Spinal cord (tissue), 10 donors: ENCODE measurements around the gene ZNF225. TPM values are rescaled to one million over a fixed set of nuclear protein-coding genes. Genes with fewer than 3 reads are reported as not detected.

Source experiments
- DNase-seq, 6 donors: peaks; one replicate each; pipeline versions ENCODE4 v3.0.0 to v3.0.0-alpha.2; 2013 to 2015; ENCODE audit warnings: low spot score in 6 of 6, low read depth in 4 of 6
- H3K27ac ChIP-seq: one replicate; pipeline ENCODE4 v1.5.1; 2013; ENCODE audit warnings: low read depth, low read length, control low read depth
- H3K27me3 ChIP-seq: one replicate; pipeline ENCODE4 v1.6.1; 2013; ENCODE audit warnings: low read length; ENCODE audit not compliant: control insufficient read depth, insufficient read depth
- H3K36me3 ChIP-seq: one replicate; pipeline ENCODE4 v1.6.1; 2013; ENCODE audit warnings: low read length; ENCODE audit not compliant: control insufficient read depth, insufficient read depth
- H3K4me1 ChIP-seq: one replicate; pipeline ENCODE4 v1.6.1; 2013; ENCODE audit warnings: low read length; ENCODE audit not compliant: control insufficient read depth, insufficient read depth
- H3K4me3 ChIP-seq: one replicate; pipeline ENCODE4 v1.5.1; 2013; ENCODE audit warnings: low read depth, low read length, control low read depth
- H3K9me3 ChIP-seq: one replicate; pipeline ENCODE4 v1.6.1; 2013; ENCODE audit warnings: low read length; ENCODE audit not compliant: control insufficient read depth, insufficient read depth
- WGBS: methylation state at CpG from one replicate; pipeline ENCODE4 v1.1.5; 2013; ENCODE audit warnings: missing lambda C conversion rate; ENCODE audit not compliant: insufficient coverage; 5-methylcytosine and 5-hydroxymethylcytosine counted together
- long read RNA-seq, 4 donors: transcript quantifications; one replicate each; lab custom pipeline, GENCODE V29; 2026
- polyA plus RNA-seq, 2 donors: library from polyadenylated mRNA; unstranded; fragments of 120-200 nt; gene quantifications; one replicate each; pipeline ENCODE4 v1.2.1, GENCODE V29; 2013; ENCODE audit not compliant: insufficient read length in 2 of 2
- total RNA-seq, 2 donors: library from RNA; depleted of rRNA in 1 of 2; stranded (reverse); fragments of 120-200 nt in 1 of 2; fragments of >200 nt in 1 of 2; gene quantifications; one replicate each; pipeline versions ENCODE4 v1.2.3 to v1.2.4, GENCODE V29; 2013 to 2014
- donor health status: healthy.

ZNF225 gene
- total RNA-seq: 10 to 100 TPM; 12.1 to 13.4 TPM
- 1 to 10 TPM; 6.5 to 8.2 TPM for polyA plus RNA-seq
- long read RNA-seq, donor 1, partial matches to known transcripts: 0 of 1 reads
- long read RNA-seq, donor 1, other reads (novel, unspliced or antisense): 0 of 1 reads
- long read RNA-seq, donor 2, partial matches to known transcripts: 0 of 1 reads
- long read RNA-seq, donor 2, other reads (novel, unspliced or antisense): 0 of 1 reads
- long read RNA-seq, donor 3, partial matches to known transcripts: 0 of 1 reads
- long read RNA-seq, donor 3, other reads (novel, unspliced or antisense): 0 of 1 reads
- long read RNA-seq, donor 4, partial matches to known transcripts: 0 of 1 reads
- long read RNA-seq, donor 4, other reads (novel, unspliced or antisense): 0 of 1 reads

DNA sequence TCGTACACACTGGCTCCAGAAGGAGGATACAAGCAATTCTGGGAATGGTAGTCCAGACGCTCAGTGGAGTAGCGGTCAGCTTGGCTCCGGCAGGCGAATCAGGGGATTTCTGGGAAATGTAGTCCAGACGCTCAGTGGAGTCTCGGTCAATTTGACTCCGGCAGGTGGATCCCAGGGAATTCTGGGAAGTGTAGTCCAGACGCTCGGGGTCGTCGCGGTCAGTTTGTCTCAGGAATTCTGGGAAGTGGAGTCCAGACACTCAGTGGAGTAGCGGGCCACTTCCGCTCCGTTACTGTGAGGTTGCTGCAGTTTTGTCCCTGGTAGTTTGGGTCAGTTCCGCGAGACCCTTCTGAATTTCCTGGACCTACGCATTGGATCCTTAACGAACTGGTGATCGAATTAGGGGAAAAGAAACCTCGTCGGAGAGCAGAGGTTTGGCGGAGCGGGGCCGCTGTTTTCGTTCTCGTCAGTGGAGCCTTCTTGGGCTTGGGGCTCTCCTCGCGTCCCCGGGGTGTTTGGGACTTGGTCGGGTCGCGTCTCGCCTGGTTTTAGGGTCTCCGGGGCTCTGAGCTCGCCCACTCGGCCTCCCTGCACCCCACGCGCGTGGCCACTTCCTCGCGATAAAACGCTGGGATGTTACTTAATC lies at the start of gene ZNF225:
Gene ZNF225 (plus strand): TSS at position 262 of the 646 bp plus-strand sequence. CDS start 2,429 bp downstream, outside the sequence.
- Histone ChIP-seq H3K4me1 (peaks cover 4% of the 10 kb centered on the region), H3K27ac (peak within 1 kb of the TSS; percentile 87), H3K36me3 (peaks cover 11% of the 10 kb centered on the region), H3K9me3 (peaks cover 6% of the 10 kb centered on the region), H3K27me3 (no peaks in the 10 kb centered on the region), H3K4me3 (peak within 1 kb of the TSS; percentile 86)
- DNase-seq: peak; percentile 97 to 100 (median 99)
- under 1% methylated on average over 44 of the region's 44 CpGs for WGBS

DNA sequence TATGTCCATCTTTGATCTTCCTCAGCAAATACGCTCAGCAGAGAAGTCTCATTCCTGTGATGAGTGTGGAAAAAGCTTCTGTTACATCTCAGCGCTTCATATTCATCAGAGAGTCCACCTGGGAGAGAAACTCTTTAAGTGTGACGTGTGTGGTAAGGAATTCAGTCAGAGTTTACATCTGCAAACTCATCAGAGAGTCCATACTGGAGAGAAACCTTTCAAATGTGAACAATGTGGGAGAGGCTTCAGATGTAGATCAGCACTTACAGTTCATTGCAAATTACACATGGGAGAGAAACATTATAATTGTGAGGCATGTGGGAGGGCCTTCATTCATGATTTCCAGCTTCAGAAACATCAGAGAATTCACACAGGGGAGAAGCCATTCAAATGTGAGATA lies 46.9 kb upstream of the ZNF225 start:
- Histone ChIP-seq H3K4me1 (no peaks in the 10 kb centered on the region), H3K27ac (no peak overlapping the region), H3K36me3 (peaks cover 29% of the 10 kb centered on the region), H3K27me3 (no peaks in the 10 kb centered on the region), H3K4me3 (no peak overlapping the region), H3K9me3 (peaks cover 3% of the 10 kb centered on the region)
- DNase-seq: no peak
- WGBS: no CpG with 5 or more reads among the region's 3 CpGs

DNA sequence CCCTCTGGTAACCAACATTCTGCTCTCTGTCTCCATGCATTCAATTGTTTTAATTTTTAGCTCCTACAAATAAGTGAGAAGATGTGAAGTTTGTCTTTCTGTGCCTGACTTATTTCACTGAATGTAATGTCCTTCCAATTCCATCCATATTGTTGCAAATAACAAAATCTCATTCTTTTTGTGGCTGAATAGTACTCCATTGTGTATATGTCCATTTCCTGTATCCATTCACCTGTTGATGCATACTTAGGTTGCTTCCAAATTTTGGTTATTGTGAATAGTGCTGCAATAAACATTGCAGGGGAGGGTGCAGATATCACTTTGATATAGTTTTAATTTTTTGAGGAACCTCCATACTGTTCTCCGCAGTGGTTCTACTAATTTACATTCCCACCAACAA lies 43.8 kb upstream of the ZNF225 start:
- WGBS: no CpG with 5 or more reads among the region's 1 CpG
- peaks cover 22% of the 10 kb centered on the region for H3K36me3 ChIP-seq
- H3K9me3 ChIP-seq: peaks cover 3% of the 10 kb centered on the region
- DNase-seq: no peak
- no peaks in the 10 kb centered on the region for H3K27me3 ChIP-seq
- H3K4me1 ChIP-seq: peaks cover 6% of the 10 kb centered on the region
- H3K4me3 ChIP-seq: no peak overlapping the region
- H3K27ac ChIP-seq: no peak overlapping the region

DNA sequence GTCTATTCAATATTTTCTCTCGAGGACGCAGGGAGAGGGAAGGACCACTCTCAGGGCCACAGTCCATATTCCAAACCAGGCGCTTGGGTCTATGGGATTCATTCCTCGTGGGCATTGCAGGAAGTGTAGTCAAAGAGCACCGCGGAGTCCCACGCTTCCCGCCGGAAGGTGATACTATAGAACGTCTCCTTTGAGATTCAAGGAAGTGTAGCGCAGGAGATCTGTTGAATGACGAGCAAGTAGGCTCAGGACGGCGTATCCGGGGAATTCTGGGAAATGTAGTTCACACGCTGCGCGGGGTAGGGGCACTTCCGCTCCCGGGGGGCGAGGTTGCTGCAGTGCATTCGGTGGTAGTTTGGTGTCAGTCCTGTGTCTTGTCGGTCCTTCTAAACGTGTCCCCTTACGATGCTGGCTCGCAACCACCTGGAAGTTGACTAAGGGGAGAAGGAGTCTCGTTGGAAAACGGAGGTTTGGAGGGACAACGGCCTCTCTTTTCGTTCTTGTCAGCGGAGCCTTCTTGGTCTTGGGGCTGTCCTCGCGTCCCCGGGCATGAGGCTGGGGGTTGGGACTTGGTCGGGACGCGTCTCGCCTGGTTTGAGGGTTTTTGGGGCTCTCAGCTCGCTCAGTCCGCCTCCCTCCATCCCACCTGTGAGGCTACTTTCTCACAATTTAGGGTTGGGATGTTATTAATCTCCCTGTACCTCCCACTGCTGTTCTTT lies 41.2 kb upstream of the ZNF225 start, which contains the start of gene ZNF284:
Gene ZNF284 (plus strand): TSS at position 336 of the 719 bp plus-strand sequence. CDS start 4,231 bp downstream, outside the sequence.
- 0% methylated on average over 28 of the region's 40 CpGs for WGBS
- Histone ChIP-seq H3K4me1 (peaks cover 6% of the 10 kb centered on the region), H3K36me3 (peaks cover 10% of the 10 kb centered on the region), H3K27me3 (no peaks in the 10 kb centered on the region), H3K4me3 (peak within 1 kb of the TSS; percentile 70), H3K9me3 (peaks cover under 1% of the 10 kb centered on the region), H3K27ac (peak within 1 kb of the TSS; percentile 27)
- DNase-seq: peak; percentile 86 to 99 (median 90)

DNA sequence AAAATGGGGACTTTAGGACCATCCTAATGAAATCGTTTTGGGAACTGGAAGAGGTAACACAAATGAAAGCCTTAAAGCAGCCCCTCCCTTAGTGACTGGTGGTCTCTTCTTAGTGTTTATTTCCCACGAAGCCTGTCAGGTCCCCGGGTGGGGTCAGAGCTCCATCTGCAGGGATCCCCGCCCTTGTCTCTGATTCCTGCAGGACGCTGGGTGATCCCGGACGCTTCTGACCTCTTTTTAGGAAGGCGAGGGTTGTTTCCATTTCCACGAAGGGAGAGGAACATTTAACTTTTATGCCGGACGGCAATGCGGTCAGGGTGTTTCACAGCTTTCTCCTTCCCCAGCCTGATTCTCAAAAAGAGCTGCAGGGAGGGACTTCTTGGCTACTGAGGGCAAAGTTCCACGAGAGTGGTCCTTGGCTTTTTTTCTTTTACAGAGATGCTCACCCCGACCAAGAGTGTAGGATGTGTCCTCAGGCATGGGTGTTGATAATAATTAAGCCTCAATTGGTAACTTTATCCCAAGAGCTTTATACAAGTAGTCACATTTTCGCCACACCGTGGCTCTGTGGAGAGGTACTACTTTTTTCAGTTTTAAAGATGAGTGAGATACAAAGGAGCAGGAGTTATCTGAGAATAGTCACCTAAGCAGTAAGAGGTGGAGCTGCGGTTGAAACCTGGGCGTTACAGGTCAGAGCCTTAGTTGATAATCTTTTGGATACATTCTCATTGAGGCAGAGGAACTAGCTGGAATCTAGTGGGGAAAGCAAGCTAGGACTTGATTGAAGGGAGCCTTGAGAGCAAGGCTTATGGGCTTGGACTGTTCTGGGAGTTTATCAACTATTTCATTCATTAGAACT lies 40.4 kb upstream of the ZNF225 start:
- H3K4me3 ChIP-seq: peak overlapping the region; percentile 70
- H3K9me3 ChIP-seq: no peaks in the 10 kb centered on the region
- H3K36me3 ChIP-seq: peaks cover 4% of the 10 kb centered on the region
- no peaks in the 10 kb centered on the region for H3K27me3 ChIP-seq
- peak in 1 of 6 donors; percentile 6 for DNase-seq
- WGBS: 27% methylated on average over 14 of the region's 18 CpGs
- no peak overlapping the region for H3K27ac ChIP-seq
- peaks cover 6% of the 10 kb centered on the region for H3K4me1 ChIP-seq

DNA sequence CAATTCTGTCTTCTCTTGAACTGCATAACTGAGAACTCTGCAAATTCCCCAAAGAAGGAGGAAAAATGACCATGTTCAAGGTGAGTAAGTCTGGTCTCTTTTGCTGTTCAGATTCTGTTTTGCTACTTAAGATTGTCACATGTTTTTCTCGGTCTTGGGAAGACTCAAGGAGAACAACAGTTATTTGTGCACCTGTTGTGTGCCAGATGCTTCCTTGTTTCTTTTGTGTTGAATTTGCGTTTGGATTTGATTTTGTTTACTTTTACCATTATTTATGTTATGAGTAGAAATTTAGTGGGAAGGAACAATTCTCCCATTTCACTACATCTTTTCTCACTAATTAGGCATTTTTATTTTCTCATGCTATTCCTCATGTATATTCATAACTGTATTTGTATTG lies 36.9 kb upstream of the ZNF225 start:
- 80% methylated on average over 1 of the region's 2 CpGs for WGBS
- H3K27ac ChIP-seq: no peak overlapping the region
- no peaks in the 10 kb centered on the region for H3K27me3 ChIP-seq
- no peak overlapping the region for H3K4me3 ChIP-seq
- no peak for DNase-seq
- no peaks in the 10 kb centered on the region for H3K9me3 ChIP-seq
- H3K4me1 ChIP-seq: peaks cover 6% of the 10 kb centered on the region
- peaks cover 18% of the 10 kb centered on the region for H3K36me3 ChIP-seq

DNA sequence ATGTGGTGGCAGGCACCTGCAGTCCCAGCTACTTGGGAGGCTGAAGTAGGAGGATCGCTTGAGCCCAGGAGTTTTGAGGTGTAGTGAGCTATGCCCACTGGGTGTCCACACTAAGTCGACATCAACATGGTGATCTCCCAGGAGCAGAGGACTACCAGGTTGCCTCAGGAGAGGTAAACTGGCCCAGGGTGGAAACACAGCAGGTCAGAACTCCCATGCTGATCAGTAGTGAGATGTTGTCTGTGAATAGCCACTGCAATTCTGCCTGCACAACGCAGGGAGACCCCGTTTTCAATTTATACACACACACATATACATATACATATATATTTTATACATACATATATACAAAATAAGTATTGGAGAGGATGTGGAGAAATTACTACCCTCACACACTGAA lies 21.1 kb upstream of the ZNF225 start:
- no peaks in the 10 kb centered on the region for H3K9me3 ChIP-seq
- H3K36me3 ChIP-seq: peaks cover 12% of the 10 kb centered on the region
- WGBS: 81% methylated on average over 2 of the region's 4 CpGs
- no peak overlapping the region for H3K27ac ChIP-seq
- peaks cover 6% of the 10 kb centered on the region for H3K4me1 ChIP-seq
- H3K4me3 ChIP-seq: no peak overlapping the region
- no peaks in the 10 kb centered on the region for H3K27me3 ChIP-seq
- DNase-seq: no peak

DNA sequence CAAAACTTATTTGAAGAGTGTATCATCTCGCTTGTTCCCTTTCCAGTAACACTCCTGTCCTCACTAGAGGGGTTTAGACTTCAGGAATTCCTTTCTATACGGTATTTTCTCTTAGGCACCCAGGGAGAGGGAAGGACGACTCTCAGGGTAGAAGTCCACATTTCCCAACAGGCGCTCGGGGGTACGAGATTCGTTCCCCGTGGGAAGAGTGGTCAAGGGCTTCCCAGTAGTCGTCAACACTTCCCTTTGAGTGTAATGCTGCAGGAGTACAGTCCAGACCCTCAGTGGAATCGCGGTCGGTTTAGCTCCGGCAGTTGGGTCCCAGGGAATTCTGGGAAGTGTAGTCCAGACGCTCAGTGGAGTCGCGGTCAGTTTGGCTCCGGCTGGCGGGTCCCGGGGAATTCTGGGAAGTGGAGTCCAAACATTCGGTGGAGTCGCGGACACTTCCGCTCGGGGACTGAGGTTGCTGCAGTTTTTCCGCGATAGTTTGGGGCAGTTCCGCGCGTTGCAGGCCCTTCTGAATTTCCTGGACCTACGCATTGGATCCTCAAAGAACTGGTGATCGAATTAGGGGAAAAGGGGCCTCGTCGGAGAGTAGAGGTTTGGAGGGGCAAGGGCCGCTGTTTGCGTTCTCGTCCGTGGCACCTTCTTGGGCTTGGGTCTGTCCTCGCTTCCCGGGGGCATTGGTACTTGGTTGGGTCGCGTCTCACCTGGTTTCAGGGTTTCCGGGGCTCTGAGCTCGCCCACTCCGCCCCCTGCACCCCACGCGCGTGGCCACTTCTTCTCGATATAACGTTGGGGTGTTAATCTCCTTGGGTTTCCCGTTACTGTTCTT lies 19.1 kb upstream of the ZNF225 start, which contains the start of gene ZNF224:
Gene ZNF224 (plus strand): TSS at position 431 of the 835 bp plus-strand sequence. CDS start 3,513 bp downstream, outside the sequence.
- under 1% methylated on average over 48 of the region's 50 CpGs for WGBS
- DNase-seq: peak; percentile 88 to 99 (median 92)
- H3K27ac ChIP-seq: peak within 1 kb of the TSS; percentile 78
- H3K9me3 ChIP-seq: no peaks in the 10 kb centered on the region
- H3K36me3 ChIP-seq: peaks cover 9% of the 10 kb centered on the region
- peak within 1 kb of the TSS; percentile 81 for H3K4me3 ChIP-seq
- H3K27me3 ChIP-seq: no peaks in the 10 kb centered on the region
- H3K4me1 ChIP-seq: peaks cover 6% of the 10 kb centered on the region
